ACC112 (cell line): ENCODE measurements around the gene IL15.

Experiments used
- H2AFZ ChIP-seq: fragments of 200-600 bp; sonication (generic); one replicate; pipeline ENCODE4 v1.6.0; 2017; ENCODE audit warnings: antibody characterized with exemption, low read length; ENCODE audit not compliant: unreplicated experiment
- H3K27ac ChIP-seq: fragments of 200-600 bp; sonication (generic); 2 replicates; pipeline ENCODE4 v1.5.1; 2014; ENCODE audit warnings: low read depth, mild to moderate bottlenecking, antibody characterized with exemption, low read length, moderate library complexity
- H3K27me3 ChIP-seq: fragments of 200-600 bp; sonication (generic); 2 replicates; pipeline ENCODE4 v1.6.1; 2014; ENCODE audit warnings: mild to moderate bottlenecking, antibody characterized with exemption, low read length, moderate library complexity, mixed read lengths; ENCODE audit not compliant: insufficient read depth
- H3K36me3 ChIP-seq: fragments of 200-600 bp; sonication (generic); 2 replicates; pipeline ENCODE4 v1.6.1; 2016; ENCODE audit warnings: mild to moderate bottlenecking, antibody characterized with exemption, low read length, moderate library complexity, mixed read lengths; ENCODE audit not compliant: insufficient read depth
- H3K4me1 ChIP-seq: fragments of 200-600 bp; sonication (generic); one replicate; pipeline ENCODE4 v1.6.1; 2016; ENCODE audit warnings: low read length, mixed read lengths; ENCODE audit not compliant: insufficient read depth, unreplicated experiment, control insufficient read depth
- H3K4me3 ChIP-seq: fragments of 200-600 bp; sonication (generic); 2 replicates; pipeline ENCODE4 v1.5.1; 2014; ENCODE audit warnings: mild to moderate bottlenecking, low read depth, low read length
- H3K79me2 ChIP-seq: fragments of 200-600 bp; sonication (generic); one replicate; pipeline ENCODE4 v1.6.0; 2016; ENCODE audit warnings: low read length; ENCODE audit not compliant: control insufficient read depth, unreplicated experiment, insufficient read depth

IL15 gene

GRCh38 chr4:141646969-141647368 lies 10.6 kb downstream of the IL15 start:
- Histone ChIP-seq H3K27ac (no peak overlapping the region; the same call in 1 of the 2 replicates), H3K4me1 (peaks cover 64% of the 10 kb centered on the region), H3K79me2 (peaks cover 54% of the 10 kb centered on the region), H3K36me3 (no peaks in the 10 kb centered on the region), H2AFZ (no peak overlapping the region), H3K4me3 (no peak overlapping the region), H3K27me3 (no peaks in the 10 kb centered on the region)

DNA sequence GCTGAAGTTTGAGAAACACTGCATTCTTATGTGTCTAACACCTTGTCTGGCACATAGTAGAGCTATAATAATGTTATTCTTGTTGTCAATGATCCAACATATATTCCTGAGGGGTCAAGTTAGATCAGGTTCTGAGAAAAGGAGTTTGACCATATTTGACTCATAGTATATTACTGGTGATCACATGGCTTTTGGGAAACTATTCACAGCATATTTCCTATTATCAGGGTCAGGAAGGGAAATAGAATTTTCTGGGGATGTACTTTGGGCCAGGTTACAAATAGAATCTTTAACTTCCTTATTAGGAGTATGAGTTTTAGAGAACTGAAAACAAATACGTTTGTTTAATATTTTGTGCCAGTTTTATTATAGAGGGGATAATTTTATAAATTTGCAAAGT lies 11.6 kb downstream of the IL15 start:
- H3K27ac ChIP-seq: no peak overlapping the region
- H3K27me3 ChIP-seq: no peaks in the 10 kb centered on the region
- H2AFZ ChIP-seq: no peak overlapping the region
- no peak overlapping the region for H3K4me3 ChIP-seq
- peaks cover 63% of the 10 kb centered on the region for H3K4me1 ChIP-seq
- peaks cover 48% of the 10 kb centered on the region for H3K79me2 ChIP-seq
- H3K36me3 ChIP-seq: no peaks in the 10 kb centered on the region

GRCh38 chr4:141652161-141652778 lies 15.9 kb downstream of the IL15 start:
- peaks cover 36% of the 10 kb centered on the region for H3K4me1 ChIP-seq
- H3K27ac ChIP-seq: peak overlapping the region; percentile 18; the same call in 1 of the 2 replicates
- peaks cover 21% of the 10 kb centered on the region for H3K79me2 ChIP-seq
- H2AFZ ChIP-seq: peak overlapping the region; percentile 19
- H3K36me3 ChIP-seq: no peaks in the 10 kb centered on the region
- H3K4me3 ChIP-seq: no peak overlapping the region
- no peaks in the 10 kb centered on the region for H3K27me3 ChIP-seq

DNA sequence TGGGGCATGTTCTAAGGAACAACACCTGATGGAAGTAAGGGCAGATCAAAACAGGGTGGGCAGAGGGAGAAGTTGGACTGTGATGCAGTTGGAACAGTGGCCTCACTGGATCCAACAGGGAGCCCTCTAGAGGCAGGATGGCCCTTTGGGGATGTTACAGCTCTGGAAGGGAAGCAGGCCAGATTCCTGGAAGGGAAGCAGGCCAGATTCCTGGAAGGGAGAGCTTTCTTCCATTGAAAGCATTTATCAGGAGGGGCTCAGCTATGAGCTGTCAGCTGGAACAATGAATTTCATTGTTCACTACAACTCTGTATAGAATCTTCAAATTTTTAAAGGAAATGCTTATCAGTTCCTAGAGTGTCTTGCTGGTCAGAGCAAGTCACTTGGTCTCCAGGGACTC lies 17.7 kb downstream of the IL15 start:
- Histone ChIP-seq H3K27me3 (no peaks in the 10 kb centered on the region), H3K27ac (no peak overlapping the region), H3K36me3 (no peaks in the 10 kb centered on the region), H3K4me3 (no peak overlapping the region), H2AFZ (no peak overlapping the region), H3K79me2 (peaks cover 5% of the 10 kb centered on the region), H3K4me1 (peaks cover 26% of the 10 kb centered on the region)

- H3K79me2 ChIP-seq: peaks cover 3% of the 10 kb centered on the region
- H2AFZ ChIP-seq: no peak overlapping the region
- no peak overlapping the region for H3K27ac ChIP-seq
- no peak overlapping the region for H3K4me3 ChIP-seq
- H3K4me1 ChIP-seq: peaks cover 26% of the 10 kb centered on the region
- H3K36me3 ChIP-seq: no peaks in the 10 kb centered on the region
- no peaks in the 10 kb centered on the region for H3K27me3 ChIP-seq
Observed at GRCh38 chr4:141656031-141656430, 19.6 kb downstream of the IL15 start.

DNA sequence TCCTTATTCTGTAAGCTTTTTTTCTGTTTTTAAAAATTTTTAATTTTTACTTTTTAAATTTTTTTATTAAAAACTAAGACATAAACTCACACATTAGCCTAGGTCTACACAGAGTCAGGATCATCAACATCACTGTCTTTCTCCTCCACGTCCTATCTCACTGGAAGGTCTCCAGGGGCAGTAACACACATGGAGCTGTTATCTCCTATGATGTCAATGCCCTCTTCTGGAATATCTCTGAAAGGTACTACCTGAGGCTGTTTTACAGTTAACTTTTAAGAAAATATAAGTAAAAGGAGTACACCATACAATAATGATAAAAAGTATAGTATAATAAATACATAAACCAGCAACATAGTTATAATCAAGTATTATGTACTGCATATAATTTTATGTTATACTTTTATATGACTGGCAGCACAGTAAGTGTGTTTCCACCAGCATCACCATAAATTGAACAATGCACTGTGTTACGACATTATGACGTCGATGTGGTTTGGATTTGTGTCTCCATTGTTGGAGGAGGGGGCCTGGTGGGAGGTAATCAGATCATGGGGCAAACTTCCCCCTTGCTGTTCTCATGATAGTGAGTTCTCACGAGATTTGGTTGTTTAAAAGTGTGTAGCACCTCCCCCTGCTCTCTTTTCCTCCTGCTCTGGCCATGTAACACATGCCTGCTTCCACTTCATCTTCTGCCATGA lies 21.3 kb downstream of the IL15 start:
- H3K4me1 ChIP-seq: peaks cover 15% of the 10 kb centered on the region
- H3K79me2 ChIP-seq: peaks cover 3% of the 10 kb centered on the region
- no peak overlapping the region for H3K27ac ChIP-seq
- H3K4me3 ChIP-seq: no peak overlapping the region
- H2AFZ ChIP-seq: no peak overlapping the region
- H3K36me3 ChIP-seq: no peaks in the 10 kb centered on the region
- no peaks in the 10 kb centered on the region for H3K27me3 ChIP-seq

GRCh38 chr4:141658309-141658708 lies 21.9 kb downstream of the IL15 start:
- no peaks in the 10 kb centered on the region for H3K36me3 ChIP-seq
- H3K4me1 ChIP-seq: peaks cover 12% of the 10 kb centered on the region
- H3K27ac ChIP-seq: no peak overlapping the region
- H3K27me3 ChIP-seq: no peaks in the 10 kb centered on the region
- H3K4me3 ChIP-seq: no peak overlapping the region
- peaks cover 3% of the 10 kb centered on the region for H3K79me2 ChIP-seq
- H2AFZ ChIP-seq: no peak overlapping the region

DNA sequence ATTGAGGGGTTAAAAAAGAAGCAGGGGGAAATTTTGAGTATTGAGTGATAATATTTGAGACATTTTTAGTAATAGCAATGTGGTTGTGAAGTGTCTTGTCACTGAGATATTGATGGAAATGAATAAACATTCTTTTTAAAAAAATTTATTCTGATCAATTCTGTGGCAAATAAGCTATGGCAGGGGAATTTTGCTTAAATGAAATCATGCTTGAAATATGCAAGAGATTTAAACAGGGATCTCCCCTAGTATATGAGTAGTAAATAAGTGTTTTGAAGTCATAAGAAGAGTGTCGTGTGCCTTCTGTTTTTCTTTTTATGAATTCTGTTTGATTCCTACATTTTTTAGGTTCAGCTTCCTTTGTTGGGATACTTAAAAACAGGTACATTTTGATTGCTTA lies 23.2 kb downstream of the IL15 start:
- H3K27me3 ChIP-seq: no peaks in the 10 kb centered on the region
- no peak overlapping the region for H3K27ac ChIP-seq
- no peak overlapping the region for H2AFZ ChIP-seq
- no peak overlapping the region for H3K4me3 ChIP-seq
- no peaks in the 10 kb centered on the region for H3K4me1 ChIP-seq
- H3K79me2 ChIP-seq: no peaks in the 10 kb centered on the region
- no peaks in the 10 kb centered on the region for H3K36me3 ChIP-seq

- Histone ChIP-seq H3K79me2 (no peaks in the 10 kb centered on the region), H2AFZ (no peak overlapping the region), H3K4me3 (no peak overlapping the region), H3K27me3 (no peaks in the 10 kb centered on the region), H3K4me1 (no peaks in the 10 kb centered on the region), H3K36me3 (no peaks in the 10 kb centered on the region), H3K27ac (no peak overlapping the region)
Observed at GRCh38 chr4:141660880-141661279, 24.5 kb downstream of the IL15 start.

DNA sequence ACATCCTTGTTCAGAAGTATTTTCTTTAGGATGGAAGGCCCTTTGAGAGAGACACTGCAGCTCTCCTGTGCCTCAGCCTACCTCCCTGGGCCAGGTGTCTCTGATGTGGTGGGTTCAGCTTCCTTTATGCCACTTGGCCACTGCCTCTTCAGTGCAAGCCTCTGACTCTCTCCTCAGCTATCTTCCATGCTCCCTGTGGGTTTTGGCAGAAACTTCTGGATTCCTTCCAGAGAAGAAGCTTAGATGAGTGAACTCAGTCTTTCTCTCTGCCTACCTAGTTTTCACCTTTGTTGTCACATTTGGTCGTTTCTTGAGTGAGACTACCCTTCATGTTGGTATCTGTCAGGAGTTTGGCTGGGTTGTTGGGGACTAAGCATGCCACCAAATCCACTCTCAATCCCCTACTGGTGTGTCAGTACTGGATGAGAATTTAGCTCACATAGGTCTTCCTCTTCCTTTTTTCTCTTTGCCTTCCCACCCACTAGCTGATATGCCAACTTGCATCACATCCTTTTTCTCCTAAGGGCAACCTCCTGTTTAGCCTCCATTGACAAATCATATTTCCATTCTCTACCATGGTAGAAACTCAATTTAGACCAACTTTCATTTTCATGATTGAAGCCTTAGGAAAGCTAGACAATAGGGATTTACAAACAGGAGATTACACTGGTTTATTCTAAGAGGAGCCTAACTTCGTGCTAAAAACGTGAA lies 32.0 kb downstream of the IL15 start:
- Histone ChIP-seq H3K27ac (no peak overlapping the region), H3K79me2 (peaks cover 2% of the 10 kb centered on the region), H3K4me1 (no peaks in the 10 kb centered on the region), H3K36me3 (no peaks in the 10 kb centered on the region), H3K4me3 (no peak overlapping the region), H2AFZ (no peak overlapping the region), H3K27me3 (no peaks in the 10 kb centered on the region)

- no peak overlapping the region for H3K4me3 ChIP-seq
- no peak overlapping the region for H3K27ac ChIP-seq
- H3K4me1 ChIP-seq: no peaks in the 10 kb centered on the region
- no peaks in the 10 kb centered on the region for H3K36me3 ChIP-seq
- peaks cover 2% of the 10 kb centered on the region for H3K79me2 ChIP-seq
- no peaks in the 10 kb centered on the region for H3K27me3 ChIP-seq
- H2AFZ ChIP-seq: no peak overlapping the region
Observed at GRCh38 chr4:141669501-141669900, 33.1 kb downstream of the IL15 start.
